PC-9 (cell line): Measurements from ENCODE around the gene WNT7A.

Experiments
- EZH2 ChIP-seq: fragments of 200-600 bp; sonication (generic); IDR thresholded peaks from 2 replicates; pipeline ENCODE4 v1.8.0; 2017; ENCODE audit warnings: antibody characterized with exemption, low read depth
- TF ChIP-seq, protein P1 (sequence below): fragments of 200-600 bp; sonication (generic); conservative IDR thresholded peaks from 2 replicates; pipeline ENCODE4 v1.6.1; 2017; ENCODE audit warnings: mixed run types, antibody characterized with exemption, mild to moderate bottlenecking, moderate library complexity

DNA sequence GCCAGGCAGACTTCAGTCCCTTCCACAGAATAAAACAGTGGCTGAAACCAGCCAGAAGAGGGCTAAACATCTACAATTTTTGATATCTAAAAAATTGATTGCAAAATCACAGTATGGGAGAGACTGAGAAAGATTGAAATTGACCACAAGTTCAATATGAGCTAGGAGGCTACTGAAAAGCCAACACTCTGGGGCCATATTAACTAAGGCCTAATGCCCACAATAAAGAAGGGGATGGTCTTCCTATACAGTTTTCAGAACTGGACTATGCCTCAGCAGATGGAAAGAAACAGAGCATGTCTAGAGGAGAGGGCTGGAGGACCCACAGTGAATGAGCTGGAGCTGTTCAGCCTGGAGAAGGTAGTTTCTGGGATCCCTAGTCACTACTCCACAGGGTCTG lies 53.2 kb downstream of the WNT7A start:
- TF ChIP-seq, protein P1, sequence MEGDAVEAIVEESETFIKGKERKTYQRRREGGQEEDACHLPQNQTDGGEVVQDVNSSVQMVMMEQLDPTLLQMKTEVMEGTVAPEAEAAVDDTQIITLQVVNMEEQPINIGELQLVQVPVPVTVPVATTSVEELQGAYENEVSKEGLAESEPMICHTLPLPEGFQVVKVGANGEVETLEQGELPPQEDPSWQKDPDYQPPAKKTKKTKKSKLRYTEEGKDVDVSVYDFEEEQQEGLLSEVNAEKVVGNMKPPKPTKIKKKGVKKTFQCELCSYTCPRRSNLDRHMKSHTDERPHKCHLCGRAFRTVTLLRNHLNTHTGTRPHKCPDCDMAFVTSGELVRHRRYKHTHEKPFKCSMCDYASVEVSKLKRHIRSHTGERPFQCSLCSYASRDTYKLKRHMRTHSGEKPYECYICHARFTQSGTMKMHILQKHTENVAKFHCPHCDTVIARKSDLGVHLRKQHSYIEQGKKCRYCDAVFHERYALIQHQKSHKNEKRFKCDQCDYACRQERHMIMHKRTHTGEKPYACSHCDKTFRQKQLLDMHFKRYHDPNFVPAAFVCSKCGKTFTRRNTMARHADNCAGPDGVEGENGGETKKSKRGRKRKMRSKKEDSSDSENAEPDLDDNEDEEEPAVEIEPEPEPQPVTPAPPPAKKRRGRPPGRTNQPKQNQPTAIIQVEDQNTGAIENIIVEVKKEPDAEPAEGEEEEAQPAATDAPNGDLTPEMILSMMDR: peak; percentile 21; the same call in 1 of the 2 replicates
- no peak for TF ChIP-seq EZH2
